Right lobe of liver (tissue), 6 donors: ENCODE results near the gene ACTRT2. TPM values are rescaled to one million over a fixed set of nuclear protein-coding genes. Genes with fewer than 3 reads are reported as not detected.

ENCODE experiments used
- ATAC-seq, 4 donors: fragments of 200-7000 bp; cut with Tn5 transposase; one replicate each; pipeline ENCODE4 v1.9.1; 2020; ENCODE audit warnings: mild to moderate bottlenecking in 4 of 4, moderate library complexity in 4 of 4
- DNase-seq, 3 donors: peaks; one replicate each; pipeline ENCODE4 v3.0.0-alpha.2; 2020
- H3K27ac ChIP-seq, 3 donors: fragments of 200-600 bp; one replicate each; pipeline ENCODE4 v1.8.0; 2022
- H3K27me3 ChIP-seq, 2 donors: fragments of 200-600 bp; one replicate each; pipeline ENCODE4 v1.8.0; 2022
- H3K36me3 ChIP-seq, 4 donors: fragments of 200-600 bp; sonication (generic) in 1 of 4; one replicate each; pipeline versions ENCODE4 v1.5.1 to v1.8.0; 2017 to 2022; ENCODE audit warnings: control low read depth in 1 of 4
- H3K4me1 ChIP-seq, 4 donors: fragments of 200-600 bp; sonication (generic) in 1 of 4; one replicate each; pipeline versions ENCODE4 v1.5.1 to v1.8.0; 2017 to 2022; ENCODE audit warnings: control low read depth in 1 of 4
- H3K4me3 ChIP-seq, 3 donors: fragments of 200-600 bp; one replicate each; pipeline ENCODE4 v1.8.0; 2022
- H3K9me3 ChIP-seq, 4 donors: fragments of 200-600 bp; sonication (generic) in 1 of 4; one replicate each; pipeline versions ENCODE4 v1.5.1 to v1.8.0; 2017 to 2022; ENCODE audit warnings: control low read depth in 1 of 4
- CTCF ChIP-seq, 4 donors: fragments of 200-600 bp in 3 of 4; fragments of 450-650 bp in 1 of 4; IDR thresholded peaks; one replicate each; pipeline versions ENCODE4 v1.5.1 to v1.8.0; 2016 to 2022; ENCODE audit warnings: antibody characterized with exemption in 4 of 4, mild to moderate bottlenecking in 2 of 4
- POLR2A ChIP-seq: fragments of 450-650 bp; IDR thresholded peaks from one replicate; pipeline ENCODE4 v1.6.1; 2017; ENCODE audit warnings: antibody characterized with exemption, mild to moderate bottlenecking
- WGBS: methylation state at CpG from one replicate; pipeline ENCODE4 v1.1.6; 2018; ENCODE audit warnings: low coverage, low lambda C conversion rate; ENCODE audit not compliant: insufficient coverage; ENCODE audit errors: missing lambda C conversion rate; 5-methylcytosine and 5-hydroxymethylcytosine counted together
- intact Hi-C, 2 donors: fragments of 100-400 bp; cut with DNase I; formaldehyde crosslinking; loops; one replicate each; pipeline versions ENCODE4 v1.11.2 to v1.14.1; 2022
- total RNA-seq, 6 experiments: library from RNA; depleted of rRNA in 2 of 6; stranded (reverse); fragments of >200 nt in 2 of 6; fragmentation: NEBNext Ultra II Directional in 3 of 6; extraction: Animal tissue kit (Norgen Biotek cat#: 25700) in 3 of 6; gene quantifications; one replicate each; pipeline versions ENCODE4 v1.1.0 to v1.2.4, GENCODE V29; 2016 to 2023
- donor health status: DM: no; HTN: yes; CAD: no.
- donor health status: DM: no; HTN: no; CAD: no.
- donor health status: DM: no; HTN: no; CAD: no.
- donor health status: DM: no; HTN: yes; CAD: no.
- donor health status: DM: no; HTN: yes; CAD: no.

The ACTRT2 gene
- total RNA-seq, 6 experiments from 2014 or later: not detected

- no peak overlapping the region for H3K4me3 ChIP-seq
- intact Hi-C loops: no loop called here
- ATAC-seq: no peak
- TF ChIP-seq POLR2A: no peak
- no peak for TF ChIP-seq CTCF (IDR thresholded peaks at IDR 0.05)
- no peaks in the 10 kb centered on the region for H3K9me3 ChIP-seq
- no peak for DNase-seq
- H3K27me3 ChIP-seq: no peaks in the 10 kb centered on the region
- no peaks in the 10 kb centered on the region for H3K36me3 ChIP-seq
- no peaks in the 10 kb centered on the region for H3K4me1 ChIP-seq
- WGBS: 40% methylated on average over 4 of the region's 7 CpGs
- no peak overlapping the region for H3K27ac ChIP-seq
Observed at GRCh38 chr1:3040004-3040403, 18.7 kb downstream of the ACTRT2 start.

- Histone ChIP-seq H3K27me3 (no peaks in the 10 kb centered on the region), H3K9me3 (no peaks in the 10 kb centered on the region), H3K27ac (no peak overlapping the region), H3K36me3 (no peaks in the 10 kb centered on the region), H3K4me1 (no peaks in the 10 kb centered on the region), H3K4me3 (no peak overlapping the region)
- ATAC-seq: no peak
- DNase-seq: no peak
- intact Hi-C loops: no loop called here
- TF ChIP-seq POLR2A (no peak), CTCF (IDR thresholded peaks at IDR 0.05) (no peak)
- WGBS: 79% methylated on average over 9 of the region's 9 CpGs
Observed at GRCh38 chr1:3042481-3042880, 21.2 kb downstream of the ACTRT2 start.

GRCh38 chr1:3049164-3049563 is 27.9 kb downstream of the ACTRT2 start:
- no peak overlapping the region for H3K27ac ChIP-seq
- no peaks in the 10 kb centered on the region for H3K9me3 ChIP-seq
- no peaks in the 10 kb centered on the region for H3K27me3 ChIP-seq
- TF ChIP-seq CTCF (IDR thresholded peaks at IDR 0.05) (no peak), POLR2A (no peak)
- no peaks in the 10 kb centered on the region for H3K4me1 ChIP-seq
- no CpG with 5 or more reads among the region's 7 CpGs for WGBS
- H3K4me3 ChIP-seq: no peak overlapping the region
- DNase-seq (peak in 1 of 3 donors; percentile 48), ATAC-seq (no peak)
- no peaks in the 10 kb centered on the region for H3K36me3 ChIP-seq
- intact Hi-C loops: no loop called here

- intact Hi-C loops: no loop called here
- Histone ChIP-seq H3K4me3 (no peak overlapping the region), H3K4me1 (no peaks in the 10 kb centered on the region), H3K9me3 (no peaks in the 10 kb centered on the region), H3K36me3 (no peaks in the 10 kb centered on the region), H3K27ac (no peak overlapping the region), H3K27me3 (no peaks in the 10 kb centered on the region)
- ATAC-seq (no peak), DNase-seq (no peak)
- TF ChIP-seq CTCF (IDR thresholded peaks at IDR 0.05) (no peak), POLR2A (no peak)
- 70% methylated on average over 2 of the region's 2 CpGs for WGBS
Observed at GRCh38 chr1:3049905-3050304, 28.6 kb downstream of the ACTRT2 start.

GRCh38 chr1:3050603-3051002 is 29.3 kb downstream of the ACTRT2 start:
- H3K9me3 ChIP-seq: no peaks in the 10 kb centered on the region
- H3K4me1 ChIP-seq: no peaks in the 10 kb centered on the region
- no peak for ATAC-seq
- no peaks in the 10 kb centered on the region for H3K36me3 ChIP-seq
- H3K27ac ChIP-seq: no peak overlapping the region
- intact Hi-C loops: no loop called here
- TF ChIP-seq POLR2A: no peak
- no peaks in the 10 kb centered on the region for H3K27me3 ChIP-seq
- DNase-seq: no peak
- H3K4me3 ChIP-seq: no peak overlapping the region
